ENCODE results near the gene CAPN9. TPM values are rescaled to one million over a fixed set of nuclear protein-coding genes. Genes with fewer than 3 reads are reported as not detected.
A peak's percentile ranks its signal among the peaks of the same experiment; 100 is the strongest.

The CAPN9 gene
- total and polyA plus RNA-seq, 12 donors: 0.48 to 5.1 (median 1.1) TPM; not detected in 2

GRCh38 chr1:230836347-230836746 lies 89.2 kb downstream of the CAPN9 start:
- intact Hi-C loops (cut with DNase I): no loop called here
- 90 to 96% (median 95%) methylated on average over 5 of the region's 5 CpGs for WGBS, 4 donors

GRCh38 chr1:230836793-230837192 lies 89.6 kb downstream of the CAPN9 start:
- Histone ChIP-seq H3K27me3 (no peaks in the 10 kb centered on the region), H3K4me1 (replicated peaks in 1 of 2) (no peaks in the 10 kb centered on the region), H3K4me3 (no peak overlapping the region), H3K27ac (no peak overlapping the region), H3K36me3 (replicated peaks in 1 of 2) (peaks cover 0 to 16% of the 10 kb centered on the region in 2 donors), H3K9me3 (replicated peaks in 1 of 3) (no peaks in the 10 kb centered on the region)
- intact Hi-C loops (cut with DNase I): no loop called here
- no peak for TF ChIP-seq POLR2A (IDR thresholded peaks at IDR 0.05)
- TF ChIP-seq CTCF (IDR thresholded peaks at IDR 0.05): no peak
- peak in 1 of 7 donors; percentile 24 for DNase-seq
- WGBS, 4 donors: 90 to 97% (median 93%) methylated on average over 5 of the region's 5 CpGs

More at GRCh38 chr1:230836347-230836746, 89.2 kb downstream of the CAPN9 start:
- Histone ChIP-seq H3K27me3 (no peaks in the 10 kb centered on the region), H3K27ac (no peak overlapping the region), H3K9me3 (replicated peaks in 1 of 3) (no peaks in the 10 kb centered on the region), H3K4me1 (replicated peaks in 1 of 2) (no peaks in the 10 kb centered on the region), H3K36me3 (replicated peaks in 1 of 2) (peaks cover 0 to 13% of the 10 kb centered on the region in 2 donors), H3K4me3 (no peak overlapping the region)
- no peak for DNase-seq
- TF ChIP-seq POLR2A (IDR thresholded peaks at IDR 0.05) (no peak), CTCF (IDR thresholded peaks at IDR 0.05) (no peak)

- Histone ChIP-seq H3K9me3 (replicated peaks in 1 of 3) (no peaks in the 10 kb centered on the region), H3K36me3 (replicated peaks in 1 of 2) (peaks cover 0 to 28% of the 10 kb centered on the region in 2 donors), H3K27me3 (no peaks in the 10 kb centered on the region), H3K4me3 (no peak overlapping the region), H3K4me1 (replicated peaks in 1 of 2) (no peaks in the 10 kb centered on the region), H3K27ac (no peak overlapping the region)
- WGBS, 4 donors: 82 to 93% (median 87%) methylated on average over 10 of the region's 10 CpGs
- DNase-seq: no peak
- no peak for TF ChIP-seq POLR2A (IDR thresholded peaks at IDR 0.05)
- intact Hi-C loops (cut with DNase I): no loop called here
Measured at GRCh38 chr1:230839173-230839572, 92.0 kb downstream of the CAPN9 start.

- WGBS, 4 donors: 96 to 100% (median 97%) methylated on average over 6 to 8 of the region's 8 CpGs
- intact Hi-C loops (cut with DNase I): no loop called here
- no peak for TF ChIP-seq POLR2A (IDR thresholded peaks at IDR 0.05)
- no peak for TF ChIP-seq CTCF (IDR thresholded peaks at IDR 0.05)
Measured at GRCh38 chr1:230842801-230843200, 95.6 kb downstream of the CAPN9 start.

More at GRCh38 chr1:230842801-230843200, 95.6 kb downstream of the CAPN9 start:
- H3K4me1 ChIP-seq (replicated peaks in 1 of 2): no peaks in the 10 kb centered on the region
- DNase-seq: no peak
- H3K4me3 ChIP-seq: no peak overlapping the region
- peaks cover 0 to 28% of the 10 kb centered on the region in 2 donors for H3K36me3 ChIP-seq (replicated peaks in 1 of 2)
- no peak overlapping the region for H3K27ac ChIP-seq
- H3K9me3 ChIP-seq (replicated peaks in 1 of 3): no peaks in the 10 kb centered on the region
- H3K27me3 ChIP-seq: no peaks in the 10 kb centered on the region

All from adrenal gland (tissue), 12 donors.